MM.1S (cell line): ENCODE measurements around the gene PLEKHM3.

Experiments used
- DNase-seq: peaks from one replicate; pipeline ENCODE4 v3.0.0-alpha.2; 2015
- H2AFZ ChIP-seq: fragments of 300-600 bp; sonication (generic); 2 replicates; pipeline ENCODE4 v1.6.0; 2016; ENCODE audit warnings: antibody characterized with exemption, low read length
- H3F3A ChIP-seq: fragments of 300-600 bp; sonication (generic); 2 replicates; pipeline ENCODE4 v1.6.1; 2016; ENCODE audit warnings: mild to moderate bottlenecking, antibody characterized with exemption, low read length, moderate library complexity, mixed read lengths; ENCODE audit not compliant: insufficient read depth
- H3K27ac ChIP-seq: fragments of 300-600 bp; sonication (generic); 2 replicates; pipeline ENCODE4 v1.5.1; 2016; ENCODE audit warnings: mild to moderate bottlenecking, low read length
- H3K27me3 ChIP-seq: fragments of 300-600 bp; sonication (generic); replicated peaks from 2 replicates; pipeline ENCODE4 v1.6.0; 2016; ENCODE audit warnings: low read length; ENCODE audit not compliant: insufficient read depth
- H3K36me3 ChIP-seq: fragments of 300-600 bp; sonication (generic); replicated peaks from 2 replicates; pipeline ENCODE4 v1.6.1; 2016; ENCODE audit warnings: mild to moderate bottlenecking, low read length, mixed read lengths; ENCODE audit not compliant: insufficient read depth
- H3K4me1 ChIP-seq: fragments of 300-600 bp; sonication (generic); 2 replicates; pipeline ENCODE4 v1.6.1; 2016; ENCODE audit warnings: low read length, mixed read lengths
- H3K4me2 ChIP-seq: fragments of 300-600 bp; sonication (generic); 2 replicates; pipeline ENCODE4 v1.6.0; 2016; ENCODE audit warnings: low read depth, low read length
- H3K4me3 ChIP-seq: fragments of 300-600 bp; sonication (generic); 2 replicates; pipeline ENCODE4 v1.5.1; 2016; ENCODE audit warnings: low read length, mixed read lengths
- H3K79me2 ChIP-seq: fragments of 300-600 bp; sonication (generic); 2 replicates; pipeline ENCODE4 v1.6.1; 2016; ENCODE audit warnings: mixed run types, low read length, mixed read lengths
- H3K9ac ChIP-seq: fragments of 300-600 bp; sonication (generic); 2 replicates; pipeline ENCODE4 v1.6.1; 2016; ENCODE audit warnings: low read length, mixed read lengths
- H3K9me2 ChIP-seq: fragments of 300-600 bp; sonication (generic); replicated peaks from 2 replicates; pipeline ENCODE4 v1.6.1; 2016; ENCODE audit warnings: mild to moderate bottlenecking, low read length, mixed read lengths; ENCODE audit not compliant: insufficient read depth
- H3K9me3 ChIP-seq: fragments of 300-600 bp; sonication (generic); replicated peaks from 2 replicates; pipeline ENCODE4 v1.6.1; 2016; ENCODE audit warnings: mild to moderate bottlenecking, low read length, mixed read lengths; ENCODE audit not compliant: insufficient read depth
- H4K20me1 ChIP-seq: fragments of 300-600 bp; sonication (generic); 2 replicates; pipeline ENCODE4 v1.6.1; 2016; ENCODE audit warnings: mild to moderate bottlenecking, low read length, moderate library complexity, mixed read lengths; ENCODE audit not compliant: insufficient read depth
- CTCF ChIP-seq: fragments of 300-600 bp; sonication (generic); IDR thresholded peaks from 2 replicates; pipeline ENCODE4 v1.5.1; 2016; ENCODE audit warnings: antibody characterized with exemption, low read length, mixed read lengths
- EZH2 ChIP-seq: fragments of 300-600 bp; sonication (generic); optimal IDR thresholded peaks from 2 replicates; pipeline ENCODE3; 2017; ENCODE audit warnings: low read depth, mild to moderate bottlenecking, antibody characterized with exemption, low read length, mixed read lengths
- EZH2phosphoT487 ChIP-seq: fragments of 300-600 bp; sonication (generic); IDR thresholded peaks from 2 replicates; pipeline ENCODE4 v1.6.1; 2018; ENCODE audit warnings: antibody characterized with exemption, low read length

PLEKHM3 gene

GRCh38 chr2:207830778-207831438 lies 194.4 kb downstream of the PLEKHM3 start:
- H2AFZ ChIP-seq: no peak overlapping the region
- no peaks in the 10 kb centered on the region for H3K79me2 ChIP-seq
- TF ChIP-seq EZH2phosphoT487 (no peak), CTCF (no peak), EZH2 (no peak)
- H4K20me1 ChIP-seq: no peaks in the 10 kb centered on the region
- H3K27ac ChIP-seq: no peak overlapping the region
- peaks cover 13% of the 10 kb centered on the region for H3K4me1 ChIP-seq
- no peaks in the 10 kb centered on the region for H3K27me3 ChIP-seq
- H3K36me3 ChIP-seq: no peaks in the 10 kb centered on the region
- no peak overlapping the region for H3K4me2 ChIP-seq
- H3K9me2 ChIP-seq: no peaks in the 10 kb centered on the region
- no peak overlapping the region for H3K9ac ChIP-seq
- H3K4me3 ChIP-seq: no peak overlapping the region
- H3K9me3 ChIP-seq: no peaks in the 10 kb centered on the region
- no peak for DNase-seq
- H3F3A ChIP-seq: no peaks in the 10 kb centered on the region

GRCh38 chr2:207828361-207829057 lies 196.8 kb downstream of the PLEKHM3 start:
- no peaks in the 10 kb centered on the region for H3K27me3 ChIP-seq
- no peaks in the 10 kb centered on the region for H3K9me3 ChIP-seq
- H3K9ac ChIP-seq: no peak overlapping the region
- H3F3A ChIP-seq: no peaks in the 10 kb centered on the region
- no peaks in the 10 kb centered on the region for H3K9me2 ChIP-seq
- no peaks in the 10 kb centered on the region for H4K20me1 ChIP-seq
- H3K4me3 ChIP-seq: no peak overlapping the region
- H3K36me3 ChIP-seq: no peaks in the 10 kb centered on the region
- no peak overlapping the region for H3K27ac ChIP-seq
- H2AFZ ChIP-seq: no peak overlapping the region
- H3K4me1 ChIP-seq: peaks cover 11% of the 10 kb centered on the region
- H3K4me2 ChIP-seq: no peak overlapping the region
- TF ChIP-seq EZH2 (no peak), EZH2phosphoT487 (no peak), CTCF (no peak)
- no peaks in the 10 kb centered on the region for H3K79me2 ChIP-seq
- no peak for DNase-seq

- Histone ChIP-seq H3K4me3 (no peak overlapping the region), H3K27me3 (no peaks in the 10 kb centered on the region), H3K9ac (no peak overlapping the region), H3K79me2 (no peaks in the 10 kb centered on the region), H3K9me2 (no peaks in the 10 kb centered on the region), H3K4me1 (peaks cover 8% of the 10 kb centered on the region; the same call in 1 of the 2 replicates), H2AFZ (no peak overlapping the region), H4K20me1 (no peaks in the 10 kb centered on the region), H3K27ac (no peak overlapping the region), H3F3A (no peaks in the 10 kb centered on the region), H3K9me3 (no peaks in the 10 kb centered on the region), H3K36me3 (no peaks in the 10 kb centered on the region), H3K4me2 (no peak overlapping the region)
- TF ChIP-seq CTCF: no peak
- no peak for DNase-seq
Observed at GRCh38 chr2:207825978-207826377, 199.3 kb downstream of the PLEKHM3 start.
